ENCODE results near the gene TMSB10.

DNA sequence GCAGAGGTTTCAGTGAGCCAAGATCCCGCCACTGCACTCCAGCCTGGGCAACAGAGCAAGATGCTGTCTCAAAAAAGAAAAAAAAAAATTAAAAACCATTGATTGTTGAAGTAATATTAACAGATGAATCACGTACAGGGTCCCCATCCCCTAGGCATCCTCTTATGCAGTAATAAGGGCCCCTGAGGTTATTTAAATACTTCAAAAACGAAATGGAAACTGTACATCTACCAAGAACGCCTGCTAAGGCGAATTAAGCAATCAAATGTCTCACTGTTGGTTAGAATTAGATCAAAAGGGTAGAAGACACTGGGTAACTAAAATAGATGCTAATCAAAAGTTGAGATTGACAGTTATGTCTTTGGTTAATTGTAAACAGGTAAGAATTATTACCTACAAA is 32.1 kb upstream of the TMSB10 start:
- TF ChIP-seq, protein P1, sequence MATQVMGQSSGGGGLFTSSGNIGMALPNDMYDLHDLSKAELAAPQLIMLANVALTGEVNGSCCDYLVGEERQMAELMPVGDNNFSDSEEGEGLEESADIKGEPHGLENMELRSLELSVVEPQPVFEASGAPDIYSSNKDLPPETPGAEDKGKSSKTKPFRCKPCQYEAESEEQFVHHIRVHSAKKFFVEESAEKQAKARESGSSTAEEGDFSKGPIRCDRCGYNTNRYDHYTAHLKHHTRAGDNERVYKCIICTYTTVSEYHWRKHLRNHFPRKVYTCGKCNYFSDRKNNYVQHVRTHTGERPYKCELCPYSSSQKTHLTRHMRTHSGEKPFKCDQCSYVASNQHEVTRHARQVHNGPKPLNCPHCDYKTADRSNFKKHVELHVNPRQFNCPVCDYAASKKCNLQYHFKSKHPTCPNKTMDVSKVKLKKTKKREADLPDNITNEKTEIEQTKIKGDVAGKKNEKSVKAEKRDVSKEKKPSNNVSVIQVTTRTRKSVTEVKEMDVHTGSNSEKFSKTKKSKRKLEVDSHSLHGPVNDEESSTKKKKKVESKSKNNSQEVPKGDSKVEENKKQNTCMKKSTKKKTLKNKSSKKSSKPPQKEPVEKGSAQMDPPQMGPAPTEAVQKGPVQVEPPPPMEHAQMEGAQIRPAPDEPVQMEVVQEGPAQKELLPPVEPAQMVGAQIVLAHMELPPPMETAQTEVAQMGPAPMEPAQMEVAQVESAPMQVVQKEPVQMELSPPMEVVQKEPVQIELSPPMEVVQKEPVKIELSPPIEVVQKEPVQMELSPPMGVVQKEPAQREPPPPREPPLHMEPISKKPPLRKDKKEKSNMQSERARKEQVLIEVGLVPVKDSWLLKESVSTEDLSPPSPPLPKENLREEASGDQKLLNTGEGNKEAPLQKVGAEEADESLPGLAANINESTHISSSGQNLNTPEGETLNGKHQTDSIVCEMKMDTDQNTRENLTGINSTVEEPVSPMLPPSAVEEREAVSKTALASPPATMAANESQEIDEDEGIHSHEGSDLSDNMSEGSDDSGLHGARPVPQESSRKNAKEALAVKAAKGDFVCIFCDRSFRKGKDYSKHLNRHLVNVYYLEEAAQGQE (IDR thresholded peaks at IDR 0.05; ENCODE audit: borderline replicate concordance in 1 of 2, low read depth in 1 of 2, low read length in 2 of 2), result no peak
- TF ChIP-seq CTCF (CRISPR knock-in tag; IDR thresholded peaks at IDR 0.05) (no peak), NFIC (IDR thresholded peaks at IDR 0.05; ENCODE audit: low read length) (no peak), NFE2L1 (CRISPR knock-in tag; IDR thresholded peaks at IDR 0.05; ENCODE audit: borderline replicate concordance) (no peak), ZNF775 (CRISPR knock-in tag; IDR thresholded peaks at IDR 0.05; ENCODE audit: borderline replicate concordance) (no peak), PRDM10 (CRISPR knock-in tag; IDR thresholded peaks at IDR 0.05; ENCODE audit: low read depth) (no peak), CREM (IDR thresholded peaks at IDR 0.05) (no peak), CREM (CRISPR knock-in tag; IDR thresholded peaks at IDR 0.05) (no peak), ZNF143 (CRISPR knock-in tag; IDR thresholded peaks at IDR 0.05) (no peak), ZNF121 (CRISPR knock-in tag; IDR thresholded peaks at IDR 0.05) (no peak), ZMAT3 (CRISPR knock-in tag; conservative IDR thresholded peaks at IDR 0.05) (no peak), GLMP (CRISPR knock-in tag; IDR thresholded peaks at IDR 0.05; ENCODE audit: borderline replicate concordance) (no peak), CHD4 (IDR thresholded peaks at IDR 0.05; ENCODE audit: borderline replicate concordance, low read length) (no peak), FLYWCH1 (CRISPR knock-in tag; IDR thresholded peaks at IDR 0.05) (no peak)
- TF ChIP-seq, protein P2, sequence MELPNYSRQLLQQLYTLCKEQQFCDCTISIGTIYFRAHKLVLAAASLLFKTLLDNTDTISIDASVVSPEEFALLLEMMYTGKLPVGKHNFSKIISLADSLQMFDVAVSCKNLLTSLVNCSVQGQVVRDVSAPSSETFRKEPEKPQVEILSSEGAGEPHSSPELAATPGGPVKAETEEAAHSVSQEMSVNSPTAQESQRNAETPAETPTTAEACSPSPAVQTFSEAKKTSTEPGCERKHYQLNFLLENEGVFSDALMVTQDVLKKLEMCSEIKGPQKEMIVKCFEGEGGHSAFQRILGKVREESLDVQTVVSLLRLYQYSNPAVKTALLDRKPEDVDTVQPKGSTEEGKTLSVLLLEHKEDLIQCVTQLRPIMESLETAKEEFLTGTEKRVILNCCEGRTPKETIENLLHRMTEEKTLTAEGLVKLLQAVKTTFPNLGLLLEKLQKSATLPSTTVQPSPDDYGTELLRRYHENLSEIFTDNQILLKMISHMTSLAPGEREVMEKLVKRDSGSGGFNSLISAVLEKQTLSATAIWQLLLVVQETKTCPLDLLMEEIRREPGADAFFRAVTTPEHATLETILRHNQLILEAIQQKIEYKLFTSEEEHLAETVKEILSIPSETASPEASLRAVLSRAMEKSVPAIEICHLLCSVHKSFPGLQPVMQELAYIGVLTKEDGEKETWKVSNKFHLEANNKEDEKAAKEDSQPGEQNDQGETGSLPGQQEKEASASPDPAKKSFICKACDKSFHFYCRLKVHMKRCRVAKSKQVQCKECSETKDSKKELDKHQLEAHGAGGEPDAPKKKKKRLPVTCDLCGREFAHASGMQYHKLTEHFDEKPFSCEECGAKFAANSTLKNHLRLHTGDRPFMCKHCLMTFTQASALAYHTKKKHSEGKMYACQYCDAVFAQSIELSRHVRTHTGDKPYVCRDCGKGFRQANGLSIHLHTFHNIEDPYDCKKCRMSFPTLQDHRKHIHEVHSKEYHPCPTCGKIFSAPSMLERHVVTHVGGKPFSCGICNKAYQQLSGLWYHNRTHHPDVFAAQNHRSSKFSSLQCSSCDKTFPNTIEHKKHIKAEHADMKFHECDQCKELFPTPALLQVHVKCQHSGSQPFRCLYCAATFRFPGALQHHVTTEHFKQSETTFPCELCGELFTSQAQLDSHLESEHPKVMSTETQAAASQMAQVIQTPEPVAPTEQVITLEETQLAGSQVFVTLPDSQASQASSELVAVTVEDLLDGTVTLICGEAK (IDR thresholded peaks at IDR 0.05), result no peak
- TF ChIP-seq, protein P2 (CRISPR knock-in tag; IDR thresholded peaks at IDR 0.05), result no peak

Measured in HepG2 (cell line).